GM12875 (cell line): ENCODE data around the gene CSTPP1.

ENCODE experiments used
- H3K4me3 ChIP-seq: one replicate; pipeline ENCODE4 v1.5.1; 2011; ENCODE audit warnings: low read depth, low read length, control low read depth
- TF ChIP-seq, protein P1 (sequence below): IDR thresholded peaks from 2 replicates; pipeline ENCODE4 v1.5.1; 2011; ENCODE audit warnings: low read depth, mild to moderate bottlenecking, control low read depth, inconsistent platforms, low read length, moderate library complexity, borderline replicate concordance; ENCODE audit not compliant: insufficient read depth

CSTPP1 gene

DNA sequence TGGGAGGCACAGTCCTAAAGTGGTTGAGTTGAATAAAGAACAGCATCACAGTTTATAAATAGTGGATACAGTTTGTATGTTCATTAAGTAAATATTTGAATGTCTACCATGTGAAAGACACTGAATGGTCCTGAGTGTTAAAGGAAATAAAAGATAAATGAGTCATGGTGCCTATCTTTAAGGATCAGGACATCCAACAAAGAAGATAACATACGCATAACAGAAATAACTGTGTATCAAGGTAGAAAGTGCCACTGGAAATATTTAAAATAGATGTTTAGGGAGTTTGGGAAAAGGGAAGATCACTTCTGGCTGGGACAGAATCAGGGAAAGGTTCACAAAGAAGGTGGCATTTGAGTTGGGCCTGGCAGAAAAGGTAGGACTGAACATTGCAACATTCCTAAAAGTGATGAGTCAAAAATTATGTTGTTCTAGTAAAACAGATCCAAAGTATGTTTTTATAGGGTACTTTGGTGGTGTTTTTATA, 41.5 kb downstream of the CSTPP1 start:
- H3K4me3 ChIP-seq = no peak overlapping the region
- TF ChIP-seq, protein P1, sequence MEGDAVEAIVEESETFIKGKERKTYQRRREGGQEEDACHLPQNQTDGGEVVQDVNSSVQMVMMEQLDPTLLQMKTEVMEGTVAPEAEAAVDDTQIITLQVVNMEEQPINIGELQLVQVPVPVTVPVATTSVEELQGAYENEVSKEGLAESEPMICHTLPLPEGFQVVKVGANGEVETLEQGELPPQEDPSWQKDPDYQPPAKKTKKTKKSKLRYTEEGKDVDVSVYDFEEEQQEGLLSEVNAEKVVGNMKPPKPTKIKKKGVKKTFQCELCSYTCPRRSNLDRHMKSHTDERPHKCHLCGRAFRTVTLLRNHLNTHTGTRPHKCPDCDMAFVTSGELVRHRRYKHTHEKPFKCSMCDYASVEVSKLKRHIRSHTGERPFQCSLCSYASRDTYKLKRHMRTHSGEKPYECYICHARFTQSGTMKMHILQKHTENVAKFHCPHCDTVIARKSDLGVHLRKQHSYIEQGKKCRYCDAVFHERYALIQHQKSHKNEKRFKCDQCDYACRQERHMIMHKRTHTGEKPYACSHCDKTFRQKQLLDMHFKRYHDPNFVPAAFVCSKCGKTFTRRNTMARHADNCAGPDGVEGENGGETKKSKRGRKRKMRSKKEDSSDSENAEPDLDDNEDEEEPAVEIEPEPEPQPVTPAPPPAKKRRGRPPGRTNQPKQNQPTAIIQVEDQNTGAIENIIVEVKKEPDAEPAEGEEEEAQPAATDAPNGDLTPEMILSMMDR = no peak

DNA sequence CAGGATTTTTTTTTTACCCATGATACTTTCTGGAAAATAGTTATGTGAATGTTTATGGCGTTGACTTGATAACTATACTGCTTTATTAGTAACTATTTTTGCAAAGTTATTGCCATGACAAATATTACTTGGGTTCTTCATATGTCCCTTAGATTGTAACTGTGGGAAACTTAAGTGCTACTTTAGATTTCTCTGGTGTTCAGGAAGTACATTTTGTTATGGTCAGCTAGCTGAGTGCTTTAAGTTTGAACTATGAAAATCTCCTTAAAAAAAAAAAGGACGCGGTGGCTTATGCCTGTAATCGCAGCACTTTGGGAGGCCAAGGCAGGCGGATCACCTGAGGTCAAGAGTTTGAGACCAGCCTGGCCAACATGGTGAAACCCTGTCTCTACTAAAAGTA, 42.8 kb downstream of the CSTPP1 start:
- H3K4me3 ChIP-seq = no peak overlapping the region
- TF ChIP-seq, protein P1 = no peak

DNA sequence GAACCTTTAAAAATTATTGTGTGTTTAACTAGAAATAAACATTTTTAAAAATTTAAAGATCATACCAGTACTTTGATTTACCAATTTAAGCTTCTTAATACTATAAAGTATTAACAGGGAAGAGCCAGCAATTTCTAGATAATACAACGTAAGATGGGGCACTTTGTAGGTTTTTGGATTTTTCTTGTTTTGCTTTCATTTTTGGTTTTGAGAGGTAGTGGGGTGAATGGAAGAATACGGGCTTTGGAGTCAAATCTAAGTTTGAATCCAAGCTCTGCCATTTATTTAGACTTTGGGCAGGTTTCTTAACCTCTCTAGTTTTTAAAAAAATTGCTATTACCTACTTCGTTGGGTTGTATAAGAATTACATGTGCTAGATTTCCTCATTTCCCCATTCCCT, 44.9 kb downstream of the CSTPP1 start:
- no peak overlapping the region for H3K4me3 ChIP-seq
- TF ChIP-seq, protein P1 = no peak

DNA sequence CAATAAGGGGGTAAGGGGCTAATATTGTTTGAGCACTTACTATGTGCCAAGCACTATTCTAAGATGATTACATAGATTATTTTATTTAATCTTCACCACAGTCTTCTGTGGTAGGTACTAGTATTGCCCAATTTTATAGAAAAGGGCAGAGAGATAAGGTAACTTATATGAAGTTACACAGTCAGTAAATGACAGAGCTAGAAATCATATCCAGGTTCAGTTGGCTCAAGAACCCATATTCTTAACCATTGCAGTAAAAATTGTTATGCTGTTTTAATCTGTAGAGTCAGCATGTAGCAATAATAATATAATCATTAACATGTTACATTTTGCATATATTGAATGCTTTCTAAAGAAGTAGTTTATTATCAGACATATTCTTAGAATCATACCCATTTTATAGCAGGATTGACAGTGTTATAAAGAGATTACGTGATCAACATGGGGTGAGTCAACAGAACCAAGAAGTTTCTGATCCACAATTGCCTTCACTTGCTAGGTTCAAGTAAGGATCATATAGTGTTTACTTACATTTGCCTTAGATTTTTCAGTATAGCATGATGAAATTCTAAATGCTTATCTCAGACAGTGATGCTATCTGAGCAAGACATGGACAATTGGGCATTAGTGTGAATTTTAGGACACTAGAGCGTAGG, 46.4 kb downstream of the CSTPP1 start:
- no peak overlapping the region for H3K4me3 ChIP-seq
- TF ChIP-seq, protein P1 = no peak

DNA sequence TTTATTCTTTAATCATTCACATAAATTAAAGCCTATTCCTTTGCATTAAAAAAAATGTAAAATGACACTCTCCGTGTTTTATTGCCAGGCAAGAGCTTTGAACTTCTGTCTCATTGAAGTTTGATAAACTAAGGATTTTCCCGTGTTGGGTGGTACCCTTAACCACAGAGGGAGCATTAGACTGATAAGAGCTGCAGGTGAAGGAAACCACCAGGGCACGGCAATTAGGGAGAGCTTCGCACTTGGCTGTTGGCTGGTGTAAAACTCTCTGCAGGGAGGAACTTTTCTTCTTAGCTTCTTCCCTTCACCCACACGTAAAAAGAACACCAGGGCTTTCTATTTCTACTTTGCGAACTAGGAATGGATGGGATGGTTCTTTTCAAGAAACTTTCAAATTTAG, 47.0 kb downstream of the CSTPP1 start:
- TF ChIP-seq, protein P1 = no peak
- no peak overlapping the region for H3K4me3 ChIP-seq

DNA sequence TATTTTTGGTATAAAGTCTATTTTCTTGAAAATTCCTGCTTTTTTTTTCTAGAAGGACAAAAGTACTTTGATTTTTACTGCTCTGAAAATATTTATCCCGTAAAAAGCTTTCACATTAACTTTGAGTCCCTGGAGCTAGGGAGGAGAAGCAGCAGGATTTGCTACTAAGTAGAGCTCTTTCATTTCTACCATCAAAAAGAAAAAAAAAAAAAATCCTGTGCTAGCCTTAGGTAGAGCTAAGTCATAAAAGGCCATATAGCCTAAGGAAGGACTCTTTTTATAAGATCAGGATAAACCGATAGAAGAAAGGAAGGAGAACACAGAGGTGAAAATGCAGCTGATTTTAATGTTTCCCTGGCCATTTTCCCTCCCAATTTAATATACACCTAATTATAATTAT, 48.0 kb downstream of the CSTPP1 start:
- H3K4me3 ChIP-seq = no peak overlapping the region
- TF ChIP-seq, protein P1 = no peak

DNA sequence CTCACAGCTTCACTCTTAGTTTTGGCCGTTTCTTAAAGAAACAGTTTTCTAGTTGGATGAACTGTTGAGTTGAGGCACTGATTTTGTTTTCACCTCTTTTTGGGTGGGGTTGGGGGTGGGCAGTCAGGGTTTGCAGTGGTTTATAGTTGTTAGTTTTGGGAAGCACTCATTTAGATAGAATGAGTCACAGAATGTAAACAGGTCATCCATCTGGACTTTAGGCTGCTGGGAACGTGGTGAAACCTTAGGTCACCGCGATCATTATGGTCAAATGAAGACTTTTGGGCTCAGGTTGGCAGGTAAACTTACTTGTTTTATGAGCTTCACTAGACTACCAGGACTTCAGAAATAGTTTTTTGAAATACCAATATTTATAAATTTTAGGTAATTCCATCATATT, 48.4 kb downstream of the CSTPP1 start:
- TF ChIP-seq, protein P1 = no peak
- no peak overlapping the region for H3K4me3 ChIP-seq
